ENCODE results near the gene SCN5A. TPM values are rescaled to one million over a fixed set of nuclear protein-coding genes. Genes with fewer than 3 reads are reported as not detected.

The SCN5A gene
- total and polyA plus RNA-seq, 4 donors, result 0.01 to 0.14 TPM; not detected in 2

GRCh38 chr3:38689774-38690173 lies 40.3 kb upstream of the SCN5A start:
- TF ChIP-seq JUND (IDR thresholded peaks at IDR 0.05) (no peak), TAF1 (conservative IDR thresholded peaks at IDR 0.05) (no peak), EGR1 (IDR thresholded peaks at IDR 0.05; ENCODE audit: low read depth in 2 of 2) (no peak)
- no peaks in the 10 kb centered on the region for H3K27me3 ChIP-seq (ENCODE audit: control insufficient read depth in 4 of 4, insufficient read depth in 4 of 4, low read length in 3 of 4)
- no peaks in the 10 kb centered on the region for H3K4me1 ChIP-seq (ENCODE audit: control insufficient read depth in 4 of 4, insufficient read depth in 4 of 4, low read length in 3 of 4)
- no peaks in the 10 kb centered on the region for H3K9me3 ChIP-seq (ENCODE audit: control insufficient read depth in 4 of 4, low read length in 3 of 4)
- 73% methylated on average over 3 of the region's 3 CpGs for WGBS
- H3K4me3 ChIP-seq (ENCODE audit: low read depth in 1 of 3, low read length in 3 of 3), result no peak overlapping the region
- H3K36me3 ChIP-seq (ENCODE audit: control insufficient read depth in 4 of 4, insufficient read depth in 3 of 4, low read depth in 1 of 4, low read length in 3 of 4), result no peaks in the 10 kb centered on the region
- H3K9ac ChIP-seq (ENCODE audit: low read depth in 1 of 2, low read length in 2 of 2), result no peak overlapping the region
- no peak for DNase-seq (ENCODE audit: low spot score)
- no peak overlapping the region for H3K27ac ChIP-seq (ENCODE audit: low read depth in 1 of 2, low read length in 2 of 2)

GRCh38 chr3:38689346-38689745 lies 39.9 kb upstream of the SCN5A start:
- Histone ChIP-seq H3K4me1 (ENCODE audit: control insufficient read depth in 4 of 4, insufficient read depth in 4 of 4, low read length in 3 of 4) (no peaks in the 10 kb centered on the region), H3K27me3 (ENCODE audit: control insufficient read depth in 4 of 4, insufficient read depth in 4 of 4, low read length in 3 of 4) (no peaks in the 10 kb centered on the region), H3K4me3 (ENCODE audit: low read depth in 1 of 3, low read length in 3 of 3) (no peak overlapping the region), H3K36me3 (ENCODE audit: control insufficient read depth in 4 of 4, insufficient read depth in 3 of 4, low read depth in 1 of 4, low read length in 3 of 4) (no peaks in the 10 kb centered on the region), H3K9me3 (ENCODE audit: control insufficient read depth in 4 of 4, low read length in 3 of 4) (no peaks in the 10 kb centered on the region), H3K9ac (ENCODE audit: low read depth in 1 of 2, low read length in 2 of 2) (no peak overlapping the region), H3K27ac (ENCODE audit: low read depth in 1 of 2, low read length in 2 of 2) (no peak overlapping the region)
- WGBS, result 81% methylated on average over 4 of the region's 4 CpGs
- no peak for DNase-seq (ENCODE audit: low spot score)
- TF ChIP-seq FOXA2 (IDR thresholded peaks at IDR 0.05) (no peak), SP1 (IDR thresholded peaks at IDR 0.05) (no peak), JUND (IDR thresholded peaks at IDR 0.05) (no peak), ZBTB33 (IDR thresholded peaks at IDR 0.05) (no peak), HNF4A (conservative IDR thresholded peaks at IDR 0.05) (no peak), MAX (IDR thresholded peaks at IDR 0.05) (no peak), FOXA1 (IDR thresholded peaks at IDR 0.05) (no peak)

GRCh38 chr3:38687321-38687720 lies 37.8 kb upstream of the SCN5A start:
- 57% methylated on average over 2 of the region's 2 CpGs for WGBS
- no peaks in the 10 kb centered on the region for H3K4me1 ChIP-seq (ENCODE audit: control insufficient read depth in 4 of 4, insufficient read depth in 4 of 4, low read length in 3 of 4)
- DNase-seq (ENCODE audit: low spot score), result no peak
- no peaks in the 10 kb centered on the region for H3K27me3 ChIP-seq (ENCODE audit: control insufficient read depth in 4 of 4, insufficient read depth in 4 of 4, low read length in 3 of 4)
- TF ChIP-seq TAF1 (conservative IDR thresholded peaks at IDR 0.05), result no peak
- H3K4me3 ChIP-seq (ENCODE audit: low read depth in 1 of 3, low read length in 3 of 3), result no peak overlapping the region
- H3K9me3 ChIP-seq (ENCODE audit: control insufficient read depth in 4 of 4, low read length in 3 of 4), result no peaks in the 10 kb centered on the region
- H3K27ac ChIP-seq (ENCODE audit: low read depth in 1 of 2, low read length in 2 of 2), result no peak overlapping the region
- no peak overlapping the region for H3K9ac ChIP-seq (ENCODE audit: low read depth in 1 of 2, low read length in 2 of 2)
- no peaks in the 10 kb centered on the region for H3K36me3 ChIP-seq (ENCODE audit: control insufficient read depth in 4 of 4, insufficient read depth in 3 of 4, low read depth in 1 of 4, low read length in 3 of 4)

- no peak for DNase-seq (ENCODE audit: low spot score)
- Histone ChIP-seq H3K9ac (ENCODE audit: low read depth in 1 of 2, low read length in 2 of 2) (no peak overlapping the region), H3K36me3 (ENCODE audit: control insufficient read depth in 4 of 4, insufficient read depth in 3 of 4, low read depth in 1 of 4, low read length in 3 of 4) (no peaks in the 10 kb centered on the region), H3K27me3 (ENCODE audit: control insufficient read depth in 4 of 4, insufficient read depth in 4 of 4, low read length in 3 of 4) (peaks cover 0 to 4% (median 0%) of the 10 kb centered on the region in 4 donors), H3K4me3 (ENCODE audit: low read depth in 1 of 3, low read length in 3 of 3) (no peak overlapping the region), H3K27ac (ENCODE audit: low read depth in 1 of 2, low read length in 2 of 2) (no peak overlapping the region), H3K9me3 (ENCODE audit: control insufficient read depth in 4 of 4, low read length in 3 of 4) (no peaks in the 10 kb centered on the region), H3K4me1 (ENCODE audit: control insufficient read depth in 4 of 4, insufficient read depth in 4 of 4, low read length in 3 of 4) (no peaks in the 10 kb centered on the region)
- TF ChIP-seq FOXA2 (IDR thresholded peaks at IDR 0.05) (no peak), RAD21 (IDR thresholded peaks at IDR 0.05) (no peak), MAX (IDR thresholded peaks at IDR 0.05) (no peak), YY1 (IDR thresholded peaks at IDR 0.05) (no peak), REST (IDR thresholded peaks at IDR 0.05) (no peak), FOXA1 (IDR thresholded peaks at IDR 0.05) (no peak)
- 48% methylated on average over 5 of the region's 5 CpGs for WGBS
These were observed 35.1 kb upstream of the SCN5A start for GRCh38 chr3:38684546-38684945.

Data from liver (tissue), 9 donors.